Measurements from ENCODE around the gene SERPINA1. TPM values are rescaled to one million over a fixed set of nuclear protein-coding genes. Genes with fewer than 3 reads are reported as not detected.

SERPINA1 gene
- total RNA-seq, 3 donors from 2014 or later (not counting 1 experiment from before 2014, with no cell fraction given), result 12.7 to 65.3 (median 48.3) TPM

- TF ChIP-seq, protein P1, sequence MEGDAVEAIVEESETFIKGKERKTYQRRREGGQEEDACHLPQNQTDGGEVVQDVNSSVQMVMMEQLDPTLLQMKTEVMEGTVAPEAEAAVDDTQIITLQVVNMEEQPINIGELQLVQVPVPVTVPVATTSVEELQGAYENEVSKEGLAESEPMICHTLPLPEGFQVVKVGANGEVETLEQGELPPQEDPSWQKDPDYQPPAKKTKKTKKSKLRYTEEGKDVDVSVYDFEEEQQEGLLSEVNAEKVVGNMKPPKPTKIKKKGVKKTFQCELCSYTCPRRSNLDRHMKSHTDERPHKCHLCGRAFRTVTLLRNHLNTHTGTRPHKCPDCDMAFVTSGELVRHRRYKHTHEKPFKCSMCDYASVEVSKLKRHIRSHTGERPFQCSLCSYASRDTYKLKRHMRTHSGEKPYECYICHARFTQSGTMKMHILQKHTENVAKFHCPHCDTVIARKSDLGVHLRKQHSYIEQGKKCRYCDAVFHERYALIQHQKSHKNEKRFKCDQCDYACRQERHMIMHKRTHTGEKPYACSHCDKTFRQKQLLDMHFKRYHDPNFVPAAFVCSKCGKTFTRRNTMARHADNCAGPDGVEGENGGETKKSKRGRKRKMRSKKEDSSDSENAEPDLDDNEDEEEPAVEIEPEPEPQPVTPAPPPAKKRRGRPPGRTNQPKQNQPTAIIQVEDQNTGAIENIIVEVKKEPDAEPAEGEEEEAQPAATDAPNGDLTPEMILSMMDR (IDR thresholded peaks at IDR 0.05), result no peak
- H3K27me3 Mint-ChIP-seq (ENCODE audit: low read depth in 2 of 2), result peaks cover 11 to 47% of the 10 kb centered on the region in 2 donors
- H3K36me3 Mint-ChIP-seq, result no peaks in the 10 kb centered on the region
- peaks cover 7 to 12% of the 10 kb centered on the region in 2 donors for H3K4me1 Mint-ChIP-seq
- H3K27ac Mint-ChIP-seq, result no peak overlapping the region
- Histone ChIP-seq H3K27me3 (ENCODE audit: control insufficient read depth, insufficient read depth, low read length) (no peaks in the 10 kb centered on the region), H3K9me3 (ENCODE audit: control insufficient read depth, insufficient read depth, low read length) (no peaks in the 10 kb centered on the region), H3K36me3 (ENCODE audit: control insufficient read depth, insufficient read depth, low read length) (no peaks in the 10 kb centered on the region), H3K27ac (ENCODE audit: low read length) (no peak overlapping the region), H3K4me3 (ENCODE audit: low read length) (no peak overlapping the region), H3K4me1 (ENCODE audit: control insufficient read depth, insufficient read depth, low read length) (peaks cover 18% of the 10 kb centered on the region)
- no peaks in the 10 kb centered on the region for H3K9me3 Mint-ChIP-seq
- intact Hi-C loops (cut with micrococcal nuclease), result no loop called here
- WGBS (ENCODE audit: insufficient coverage), result 42% methylated on average over 4 of the region's 4 CpGs
- ATAC-seq (no peak), DNase-seq (no peak)
- no peak overlapping the region for H3K4me3 Mint-ChIP-seq
These were observed 9.7 kb upstream of the SERPINA1 start for GRCh38 chr14:94398182-94398479.

DNA sequence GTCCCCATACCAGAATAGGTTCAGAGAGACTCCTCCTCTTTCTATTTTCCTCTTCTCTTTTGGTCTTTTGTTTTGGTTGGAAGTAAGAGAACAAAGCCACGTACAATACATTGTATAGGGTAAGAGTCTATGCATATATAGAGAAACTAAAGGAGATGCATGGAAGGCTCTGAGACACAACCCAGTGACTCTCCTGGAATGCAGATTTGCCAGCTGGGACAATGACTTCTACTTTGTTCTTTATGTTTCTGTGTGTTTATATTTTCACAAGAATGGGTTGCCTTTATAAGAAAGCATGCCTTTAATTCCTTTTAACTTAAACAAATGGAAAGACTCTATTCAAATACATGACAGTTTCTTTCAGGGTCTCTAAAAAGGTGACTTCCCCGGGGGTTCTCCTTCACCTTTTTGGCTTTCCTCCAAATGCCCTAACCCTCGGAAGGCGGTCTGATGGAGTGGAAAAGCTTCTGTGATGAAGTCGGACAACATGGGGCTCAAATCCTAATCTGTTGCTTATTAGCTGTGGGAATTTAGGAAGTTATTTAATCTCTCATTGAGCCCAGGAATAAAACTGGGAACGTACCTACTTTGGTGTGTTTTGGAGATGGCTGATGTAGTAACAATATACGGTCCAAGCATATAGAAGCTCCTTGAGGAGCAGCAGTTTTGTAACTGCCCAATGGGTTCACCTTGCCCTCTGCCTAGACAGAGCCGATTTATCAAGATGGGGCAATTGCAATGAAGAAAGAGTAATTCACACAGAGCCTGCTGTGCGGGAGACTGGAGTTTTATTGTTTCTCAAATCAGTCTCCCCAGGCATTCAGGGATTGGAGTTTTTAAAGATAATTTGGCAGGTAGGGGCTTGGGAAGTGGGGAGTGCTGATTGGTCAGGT lies 9.1 kb upstream of the SERPINA1 start:
- WGBS (ENCODE audit: insufficient coverage), result 72% methylated on average over 9 of the region's 9 CpGs
- Mint-ChIP-seq H3K36me3 (no peaks in the 10 kb centered on the region), H3K4me1 (peaks cover 7 to 12% of the 10 kb centered on the region in 2 donors), H3K4me3 (no peak overlapping the region), H3K9me3 (no peaks in the 10 kb centered on the region), H3K27me3 (ENCODE audit: low read depth in 2 of 2) (peaks cover 11 to 47% of the 10 kb centered on the region in 2 donors), H3K27ac (no peak overlapping the region)
- no peak overlapping the region for H3K4me3 ChIP-seq (ENCODE audit: low read length)
- H3K27ac ChIP-seq (ENCODE audit: low read length), result no peak overlapping the region
- intact Hi-C loops (cut with micrococcal nuclease), result no loop called here
- H3K36me3 ChIP-seq (ENCODE audit: control insufficient read depth, insufficient read depth, low read length), result no peaks in the 10 kb centered on the region
- TF ChIP-seq, protein P1 (IDR thresholded peaks at IDR 0.05), result no peak
- no peaks in the 10 kb centered on the region for H3K9me3 ChIP-seq (ENCODE audit: control insufficient read depth, insufficient read depth, low read length)
- DNase-seq (no peak), ATAC-seq (no peak)
- H3K27me3 ChIP-seq (ENCODE audit: control insufficient read depth, insufficient read depth, low read length), result no peaks in the 10 kb centered on the region
- H3K4me1 ChIP-seq (ENCODE audit: control insufficient read depth, insufficient read depth, low read length), result peaks cover 22% of the 10 kb centered on the region

DNA sequence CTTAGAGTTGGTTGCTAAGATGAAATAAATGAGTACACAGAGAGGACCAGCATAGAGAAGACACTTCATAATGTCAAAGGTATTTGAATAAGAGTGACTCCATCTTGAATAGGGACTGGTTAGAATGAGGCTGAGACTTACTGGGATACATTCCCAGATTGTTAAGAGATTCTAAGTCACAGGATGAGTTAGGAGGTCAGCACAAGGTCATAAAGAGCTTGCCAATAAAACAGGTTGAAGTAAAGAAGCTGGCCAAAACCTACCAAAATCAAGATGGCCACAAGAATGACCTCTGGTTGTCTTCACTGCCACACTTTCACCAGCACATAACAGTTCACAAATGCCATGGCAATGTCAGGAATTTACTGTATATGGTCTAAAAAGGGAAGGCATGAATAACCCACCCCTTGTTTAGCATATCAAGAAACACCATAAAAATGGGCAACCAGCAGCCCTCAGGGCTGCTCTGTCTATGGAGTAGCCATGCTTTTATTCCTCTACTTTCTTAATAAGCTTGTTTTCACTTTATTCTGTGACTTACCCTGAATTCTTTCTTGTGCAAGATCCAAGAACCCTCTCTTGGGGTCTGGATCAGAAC lies 8.3 kb upstream of the SERPINA1 start:
- peaks cover 30% of the 10 kb centered on the region for H3K4me1 ChIP-seq (ENCODE audit: control insufficient read depth, insufficient read depth, low read length)
- DNase-seq, result no peak
- no peak overlapping the region for H3K4me3 ChIP-seq (ENCODE audit: low read length)
- Mint-ChIP-seq H3K4me3 (no peak overlapping the region), H3K4me1 (peaks cover 8 to 12% of the 10 kb centered on the region in 2 donors), H3K9me3 (no peaks in the 10 kb centered on the region), H3K27me3 (ENCODE audit: low read depth in 2 of 2) (peaks cover 11 to 47% of the 10 kb centered on the region in 2 donors), H3K27ac (no peak overlapping the region), H3K36me3 (no peaks in the 10 kb centered on the region)
- no peaks in the 10 kb centered on the region for H3K9me3 ChIP-seq (ENCODE audit: control insufficient read depth, insufficient read depth, low read length)
- no peaks in the 10 kb centered on the region for H3K27me3 ChIP-seq (ENCODE audit: control insufficient read depth, insufficient read depth, low read length)
- intact Hi-C loops (cut with micrococcal nuclease), result no loop called here
- TF ChIP-seq, protein P1 (IDR thresholded peaks at IDR 0.05), result no peak
- H3K36me3 ChIP-seq (ENCODE audit: control insufficient read depth, insufficient read depth, low read length), result no peaks in the 10 kb centered on the region
- no peak for ATAC-seq
- H3K27ac ChIP-seq (ENCODE audit: low read length), result no peak overlapping the region

All from natural killer cell (primary cell).